T-helper 2 cell treated with Interferon-gamma antibody and Interleukin-4, amounts not matched to agents 100 ng/mL and 5 ng/mL, for 36 hours (primary cell): ENCODE data around the gene SLC38A10. TPM values are rescaled to one million over a fixed set of nuclear protein-coding genes. Genes with fewer than 3 reads are reported as not detected.

Experiments used
- total RNA-seq: library from RNA; stranded (reverse); gene quantifications from 2 replicates; pipeline ENCODE4 v1.2.3, GENCODE V29; 2022

Gene SLC38A10
- total RNA-seq, 1 donor from 2014 or later = 132 TPM

Other genes with a start within 250 kb of the SLC38A10 start
- not detected in 2 replicates for gene PVALEF, start 129.8 kb downstream of the SLC38A10 start, total RNA-seq
- gene AATK, start 129.1 kb downstream of the SLC38A10 start, total RNA-seq = 0.27 and 0.32 TPM in 2 replicates
- gene CEP131, start 72.3 kb downstream of the SLC38A10 start, total RNA-seq = 13.7 and 14.4 TPM in 2 replicates
- gene TEPSIN, start 56.3 kb downstream of the SLC38A10 start, total RNA-seq = 43.1 and 50.8 TPM in 2 replicates
- 42.5 and 43.3 TPM in 2 replicates for gene NDUFAF8, start 56.0 kb downstream of the SLC38A10 start, total RNA-seq
- 0.20 and 0.27 TPM in 2 replicates for gene BAHCC1, start 100.2 kb upstream of the SLC38A10 start, total RNA-seq
- gene ACTG1, start 217.5 kb upstream of the SLC38A10 start, total RNA-seq = 5,454 and 5,595 TPM in 2 replicates
- 0.93 and 1.3 TPM in 2 replicates for gene FSCN2, start 233.1 kb upstream of the SLC38A10 start, total RNA-seq